ENCODE results near the gene HOXB13.

Gene HOXB13

GRCh38 chr17:48690655-48691054 is 37.9 kb downstream of the HOXB13 start:
- no peak for DNase-seq (ENCODE audit: low read depth)

GRCh38 chr17:48681609-48682008 is 46.9 kb downstream of the HOXB13 start:
- no peak for DNase-seq (ENCODE audit: low read depth)
- no peak overlapping the region for H3K4me3 ChIP-seq (ENCODE audit: low read depth, low read length)
- TF ChIP-seq CTCF (conservative IDR thresholded peaks at IDR 0.05; ENCODE audit: low read depth, low read length), result no peak

More at GRCh38 chr17:48690655-48691054, 37.9 kb downstream of the HOXB13 start:
- TF ChIP-seq CTCF (conservative IDR thresholded peaks at IDR 0.05; ENCODE audit: low read depth, low read length), result no peak
- H3K4me3 ChIP-seq (ENCODE audit: low read depth, low read length), result no peak overlapping the region

GRCh38 chr17:48679385-48680096 is 49.0 kb downstream of the HOXB13 start:
- DNase-seq (ENCODE audit: low read depth), result no peak
- TF ChIP-seq CTCF (conservative IDR thresholded peaks at IDR 0.05; ENCODE audit: low read depth, low read length), result no peak
- no peak overlapping the region for H3K4me3 ChIP-seq (ENCODE audit: low read depth, low read length)

GRCh38 chr17:48678141-48678971 is 50.2 kb downstream of the HOXB13 start:
- peak; percentile 76 for TF ChIP-seq CTCF (conservative IDR thresholded peaks at IDR 0.05; ENCODE audit: low read depth, low read length)
- DNase-seq (ENCODE audit: low read depth), result peak; percentile 51
- no peak overlapping the region for H3K4me3 ChIP-seq (ENCODE audit: low read depth, low read length)

GRCh38 chr17:48676963-48677558 is 51.5 kb downstream of the HOXB13 start:
- no peak for DNase-seq (ENCODE audit: low read depth)
- no peak overlapping the region for H3K4me3 ChIP-seq (ENCODE audit: low read depth, low read length)
- no peak for TF ChIP-seq CTCF (conservative IDR thresholded peaks at IDR 0.05; ENCODE audit: low read depth, low read length)

All from choroid plexus epithelial cell (primary cell).